Thoracic aorta (tissue), 2 donors: ENCODE measurements around the gene MCRIP1. TPM values are rescaled to one million over a fixed set of nuclear protein-coding genes. Genes with fewer than 3 reads are reported as not detected.

Experiments
- ATAC-seq: fragments of 150-250 bp; one replicate; pipeline ENCODE4 v1.8.0; 2017; ENCODE audit warnings: low read depth; ENCODE audit not compliant: insufficient number of reproducible peaks, low FRiP score
- DNase-seq: peaks from one replicate; pipeline ENCODE4 v3.0.0-alpha.2; 2020; ENCODE audit warnings: low spot score
- H3K27ac ChIP-seq, 2 donors: fragments of 200-600 bp; sonication (generic); 1 replicate in 1 of 2; 2 replicates in 1 of 2; pipeline ENCODE4 v1.5.1; 2016; ENCODE audit warnings: mild to moderate bottlenecking in 2 of 2, moderate library complexity in 2 of 2
- H3K27me3 ChIP-seq: fragments of 200-600 bp; sonication (generic); replicated peaks from 2 replicates; pipeline ENCODE4 v1.6.0; 2016; ENCODE audit warnings: mild to moderate bottlenecking; ENCODE audit not compliant: insufficient read depth
- H3K36me3 ChIP-seq: fragments of 200-600 bp; sonication (generic); one replicate; pipeline ENCODE4 v1.5.1; 2016
- H3K4me1 ChIP-seq, 2 donors: fragments of 200-600 bp; sonication (generic); 1 replicate in 1 of 2; 2 replicates in 1 of 2; pipeline versions ENCODE4 v1.5.1 to v1.6.0; 2016; ENCODE audit warnings: low read depth in 2 of 2, mild to moderate bottlenecking in 1 of 2; ENCODE audit not compliant: control insufficient read depth in 1 of 2
- H3K4me3 ChIP-seq: fragments of 200-600 bp; sonication (generic); 2 replicates; pipeline ENCODE4 v1.5.1; 2016; ENCODE audit warnings: mild to moderate bottlenecking
- H3K9me3 ChIP-seq: fragments of 200-600 bp; sonication (generic); 2 replicates; pipeline ENCODE4 v1.5.1; 2016
- CTCF ChIP-seq: fragments of 200-600 bp; sonication (generic); IDR thresholded peaks from one replicate; pipeline ENCODE4 v1.5.1; 2019; ENCODE audit warnings: antibody characterized with exemption
- total RNA-seq, 2 donors: library from RNA; depleted of rRNA; stranded (reverse); fragments of >200 nt; gene quantifications; one replicate each; pipeline versions ENCODE4 v1.1.0 to v1.2.3, GENCODE V29; 2016

MCRIP1 gene
- total RNA-seq, 2 donors from 2014 or later, result 57.5 to 116 TPM

GRCh38 chr17:81821147-81821546 lies 11.9 kb downstream of the MCRIP1 start:
- DNase-seq (no peak), ATAC-seq (no peak)
- no peak for TF ChIP-seq CTCF
- no peaks in the 10 kb centered on the region for H3K27me3 ChIP-seq
- H3K27ac ChIP-seq, result peak overlapping the region in 1 of 2 donors; percentile 59
- H3K9me3 ChIP-seq, result no peaks in the 10 kb centered on the region
- peaks cover 6 to 14% of the 10 kb centered on the region in 2 donors for H3K4me1 ChIP-seq
- peak overlapping the region; percentile 26 for H3K4me3 ChIP-seq
- peaks cover 8% of the 10 kb centered on the region for H3K36me3 ChIP-seq

- TF ChIP-seq CTCF, result no peak
- Histone ChIP-seq H3K4me3 (no peak overlapping the region), H3K27ac (no peak overlapping the region), H3K27me3 (no peaks in the 10 kb centered on the region), H3K4me1 (peaks cover 6 to 14% of the 10 kb centered on the region in 2 donors), H3K36me3 (peaks cover 6% of the 10 kb centered on the region), H3K9me3 (no peaks in the 10 kb centered on the region)
- DNase-seq, result no peak
- no peak for ATAC-seq
Measured at GRCh38 chr17:81819708-81820107, 13.4 kb downstream of the MCRIP1 start.

GRCh38 chr17:81817758-81818147 lies 15.3 kb downstream of the MCRIP1 start:
- TF ChIP-seq CTCF, result no peak

GRCh38 chr17:81815646-81815986 lies 17.5 kb downstream of the MCRIP1 start:
- Histone ChIP-seq H3K36me3 (no peaks in the 10 kb centered on the region), H3K4me1 (no peaks in the 10 kb centered on the region), H3K4me3 (no peak overlapping the region), H3K9me3 (no peaks in the 10 kb centered on the region), H3K27ac (no peak overlapping the region), H3K27me3 (no peaks in the 10 kb centered on the region)
- DNase-seq (no peak), ATAC-seq (no peak)
- no peak for TF ChIP-seq CTCF

More at GRCh38 chr17:81817758-81818147, 15.3 kb downstream of the MCRIP1 start:
- Histone ChIP-seq H3K4me1 (peaks cover 6 to 14% of the 10 kb centered on the region in 2 donors), H3K4me3 (no peak overlapping the region), H3K27ac (no peak overlapping the region), H3K9me3 (no peaks in the 10 kb centered on the region), H3K36me3 (peaks cover 5% of the 10 kb centered on the region), H3K27me3 (no peaks in the 10 kb centered on the region)
- DNase-seq, result no peak
- no peak for ATAC-seq

- no peaks in the 10 kb centered on the region for H3K9me3 ChIP-seq
- H3K4me3 ChIP-seq, result no peak overlapping the region
- H3K36me3 ChIP-seq, result no peaks in the 10 kb centered on the region
- ATAC-seq (no peak), DNase-seq (no peak)
- H3K27me3 ChIP-seq, result no peaks in the 10 kb centered on the region
- TF ChIP-seq CTCF, result no peak
- no peak overlapping the region for H3K27ac ChIP-seq
- no peaks in the 10 kb centered on the region for H3K4me1 ChIP-seq
Measured at GRCh38 chr17:81814748-81815645, 18.1 kb downstream of the MCRIP1 start.
